ENCODE results near the gene ATXN3.

Gene ATXN3

DNA sequence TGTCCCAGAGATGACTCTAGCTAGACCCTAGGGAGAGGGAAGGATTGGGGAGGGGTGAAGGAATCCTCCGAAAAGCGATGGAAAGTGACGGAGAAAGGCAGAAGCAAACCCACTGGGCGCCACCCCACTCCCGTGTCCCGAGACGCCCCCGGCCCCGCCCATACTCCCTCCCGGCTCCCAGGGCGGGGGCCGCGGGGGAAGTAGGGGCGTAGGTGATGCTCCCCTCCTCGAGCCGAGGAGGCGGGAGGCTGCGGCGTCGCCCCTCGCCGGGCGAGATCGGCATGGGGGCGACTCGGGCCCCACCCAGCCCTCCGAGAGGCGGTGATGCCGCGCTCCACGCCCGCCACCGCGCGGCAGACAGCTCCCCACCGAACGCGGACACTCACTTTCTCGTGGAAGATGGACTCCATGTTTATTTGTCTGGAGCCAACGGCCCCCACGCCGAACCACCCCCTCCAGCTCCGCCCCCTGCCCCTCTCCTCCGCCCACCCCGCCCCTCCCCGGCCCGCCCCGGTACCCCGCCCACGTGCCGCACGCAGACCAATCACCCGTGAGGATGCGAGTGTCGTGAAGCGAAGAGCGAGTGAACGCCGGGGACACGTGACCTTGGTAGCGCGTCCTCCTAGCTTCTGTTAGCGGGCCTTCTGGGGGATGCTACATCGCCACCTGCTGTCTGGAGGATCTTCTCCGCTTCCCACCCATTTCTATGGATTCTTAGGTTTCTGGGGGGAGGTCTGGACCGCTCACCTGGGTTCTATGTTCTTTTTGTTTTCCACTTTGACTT is at the start of gene ATXN3:
Gene ATXN3, minus strand, starts transcription at position 440 of the 784 bp plus-strand sequence. Its CDS starts 30 bp downstream, at position 410.
- TF ChIP-seq, protein P1, sequence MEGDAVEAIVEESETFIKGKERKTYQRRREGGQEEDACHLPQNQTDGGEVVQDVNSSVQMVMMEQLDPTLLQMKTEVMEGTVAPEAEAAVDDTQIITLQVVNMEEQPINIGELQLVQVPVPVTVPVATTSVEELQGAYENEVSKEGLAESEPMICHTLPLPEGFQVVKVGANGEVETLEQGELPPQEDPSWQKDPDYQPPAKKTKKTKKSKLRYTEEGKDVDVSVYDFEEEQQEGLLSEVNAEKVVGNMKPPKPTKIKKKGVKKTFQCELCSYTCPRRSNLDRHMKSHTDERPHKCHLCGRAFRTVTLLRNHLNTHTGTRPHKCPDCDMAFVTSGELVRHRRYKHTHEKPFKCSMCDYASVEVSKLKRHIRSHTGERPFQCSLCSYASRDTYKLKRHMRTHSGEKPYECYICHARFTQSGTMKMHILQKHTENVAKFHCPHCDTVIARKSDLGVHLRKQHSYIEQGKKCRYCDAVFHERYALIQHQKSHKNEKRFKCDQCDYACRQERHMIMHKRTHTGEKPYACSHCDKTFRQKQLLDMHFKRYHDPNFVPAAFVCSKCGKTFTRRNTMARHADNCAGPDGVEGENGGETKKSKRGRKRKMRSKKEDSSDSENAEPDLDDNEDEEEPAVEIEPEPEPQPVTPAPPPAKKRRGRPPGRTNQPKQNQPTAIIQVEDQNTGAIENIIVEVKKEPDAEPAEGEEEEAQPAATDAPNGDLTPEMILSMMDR (conservative IDR thresholded peaks at IDR 0.05): peak; percentile 86
- peak within 1 kb of the TSS; percentile 87 for H3K27ac ChIP-seq

DNA sequence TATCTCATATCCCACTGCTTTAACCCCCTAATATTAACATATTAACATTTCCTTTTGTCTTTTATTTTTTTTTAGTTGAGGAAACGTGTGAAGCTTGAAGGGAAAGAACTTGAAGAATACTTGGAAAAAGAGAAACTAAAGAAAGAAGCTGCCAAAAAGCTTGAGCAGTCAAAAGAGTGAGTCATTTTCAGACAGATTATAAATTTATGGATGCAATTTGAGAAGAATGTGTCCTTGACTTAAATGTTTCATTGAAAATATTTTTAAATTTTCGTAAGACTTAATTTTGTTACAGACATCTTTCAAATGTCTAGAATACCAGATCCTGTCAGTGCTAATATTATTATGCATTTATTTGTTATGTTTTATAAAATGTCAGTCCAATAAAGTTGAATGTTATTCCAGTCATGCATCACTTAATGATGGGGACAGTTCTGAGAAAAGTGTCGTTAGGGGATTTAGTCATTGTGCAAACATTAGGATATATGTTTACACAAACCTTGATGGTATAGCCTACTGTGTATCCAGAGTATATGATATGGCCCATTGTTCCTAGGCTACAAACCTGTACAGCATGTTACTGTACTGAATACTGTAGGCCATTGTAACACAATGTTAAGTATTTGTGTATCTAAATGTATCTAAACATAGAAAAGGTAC is 48.0 kb upstream of the ATXN3 start:
- H3K27ac ChIP-seq: no peak overlapping the region
- TF ChIP-seq, protein P1 (conservative IDR thresholded peaks at IDR 0.05): no peak

DNA sequence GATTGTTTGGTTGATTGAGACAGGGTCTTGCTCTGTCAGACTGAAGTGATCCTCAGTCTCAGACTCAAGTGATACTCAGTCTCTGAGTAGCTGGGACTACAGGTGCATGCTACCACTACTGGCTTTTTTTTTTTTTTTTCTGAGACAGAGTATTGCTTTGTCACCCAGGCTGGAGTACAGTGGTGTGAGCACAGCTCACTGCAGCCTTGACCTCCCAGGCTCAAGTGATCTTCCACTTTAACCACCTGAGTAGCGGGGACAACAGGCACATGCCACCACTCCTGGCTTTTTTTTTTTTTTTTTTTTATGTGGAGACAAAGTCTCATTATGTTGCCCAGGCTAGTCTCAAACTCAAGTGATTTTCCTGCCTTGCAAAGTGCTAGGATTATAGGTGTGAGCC is 47.2 kb upstream of the ATXN3 start:
- TF ChIP-seq, protein P1 (conservative IDR thresholded peaks at IDR 0.05): no peak
- H3K27ac ChIP-seq: no peak overlapping the region

DNA sequence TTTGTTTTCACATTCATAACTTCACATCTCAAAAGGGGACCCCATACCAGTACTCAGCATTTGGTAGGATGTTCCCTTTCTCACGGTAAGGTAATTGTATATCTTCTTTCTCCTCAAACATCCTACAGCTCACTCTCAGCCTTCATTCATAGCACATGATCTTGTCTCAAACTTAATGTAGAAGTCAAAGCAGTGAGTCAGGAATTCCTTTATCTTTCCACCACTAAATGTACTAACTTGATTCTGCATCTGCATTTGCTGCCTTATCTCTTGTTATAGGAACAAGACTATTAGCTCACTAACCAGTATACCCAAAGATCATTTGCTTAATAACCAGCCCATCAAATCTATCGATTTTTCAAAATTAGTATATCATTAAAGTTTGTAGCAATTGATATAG is 38.3 kb upstream of the ATXN3 start:
- no peak overlapping the region for H3K27ac ChIP-seq
- TF ChIP-seq, protein P1 (conservative IDR thresholded peaks at IDR 0.05): no peak

DNA sequence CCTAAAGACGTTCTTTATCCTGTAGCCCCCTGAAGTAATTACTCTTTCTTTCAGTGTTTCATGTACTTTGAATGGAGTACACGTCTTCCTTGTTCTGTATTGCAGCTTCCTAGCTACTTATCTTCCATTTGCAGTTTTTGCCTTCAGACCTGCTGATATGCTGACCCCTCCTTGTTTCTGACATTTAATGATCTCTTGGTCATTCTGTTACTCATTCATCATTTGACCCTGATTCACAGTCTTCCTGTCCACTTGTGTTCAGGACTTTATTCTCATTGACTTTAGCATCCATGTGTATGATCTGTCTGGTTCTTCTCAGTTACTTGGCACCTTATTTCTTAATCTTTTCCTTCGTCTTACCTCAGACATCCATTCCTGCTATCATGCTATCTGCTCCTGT is 37.6 kb upstream of the ATXN3 start:
- no peak overlapping the region for H3K27ac ChIP-seq
- TF ChIP-seq, protein P1 (conservative IDR thresholded peaks at IDR 0.05): no peak

DNA sequence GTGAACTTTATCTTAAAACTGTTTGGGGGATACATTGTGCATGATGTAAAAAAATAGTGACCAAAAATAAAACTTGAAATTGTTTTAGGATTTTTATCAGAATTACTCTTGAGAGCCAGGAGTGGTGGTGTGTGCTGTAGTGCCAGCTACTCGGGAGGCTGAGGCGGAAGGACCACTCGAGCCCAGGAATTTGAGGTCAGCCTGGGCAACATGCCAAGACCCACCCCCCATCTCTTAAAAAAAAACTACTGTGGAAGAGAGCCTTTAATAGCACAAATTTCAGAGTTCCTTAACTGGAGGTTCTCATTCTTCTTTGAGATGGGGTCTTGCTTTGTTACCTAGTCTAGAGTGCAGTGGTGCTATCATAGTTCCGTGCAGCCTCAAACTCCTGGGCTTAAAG is 36.9 kb upstream of the ATXN3 start:
- no peak overlapping the region for H3K27ac ChIP-seq
- TF ChIP-seq, protein P1 (conservative IDR thresholded peaks at IDR 0.05): no peak

DNA sequence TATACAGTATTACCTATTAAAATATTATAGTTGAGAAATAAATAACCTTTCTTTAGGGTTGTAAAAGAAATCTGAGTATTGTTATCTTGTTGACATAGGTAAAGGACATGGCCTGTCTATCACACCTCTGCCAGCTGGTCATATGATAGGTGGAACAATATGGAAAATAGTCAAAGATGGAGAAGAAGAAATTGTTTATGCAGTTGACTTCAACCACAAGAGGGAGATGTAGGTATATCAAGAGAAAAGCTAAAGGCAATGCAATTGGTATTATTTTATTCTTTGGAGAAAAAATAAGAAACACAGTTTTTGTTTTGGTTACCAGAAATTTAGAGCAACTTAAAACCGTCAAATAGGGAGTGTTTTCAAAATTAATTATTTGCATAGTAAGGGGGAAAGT is 28.9 kb upstream of the ATXN3 start:
- H3K27ac ChIP-seq: peak overlapping the region; percentile 30; the same call in 1 of the 2 replicates
- TF ChIP-seq, protein P1 (conservative IDR thresholded peaks at IDR 0.05): peak; percentile 83
